A673 (cell line): ENCODE measurements around the gene FAM163B. TPM values are rescaled to one million over a fixed set of nuclear protein-coding genes. Genes with fewer than 3 reads are reported as not detected.

ENCODE experiments used
- BruUV-seq: library from RNA; stranded (reverse); fragments of 400-500 nt; replicated peaks from 2 replicates; lab custom pipeline; 2021; lab: Mats Ljungman, UMichigan
- CTCF ChIA-PET: fragments of 300-600 bp; sonication (Branson Sonifier 250); formaldehyde crosslinking; loops from one replicate; lab custom pipeline; 2022; ENCODE audit warnings: antibody characterized with exemption; lab: Charles Lee
- POLR2A ChIA-PET: fragments of 300-600 bp; sonication (Branson Sonifier 250); formaldehyde crosslinking; loops from one replicate; lab custom pipeline; 2022; ENCODE audit warnings: antibody characterized with exemption; ENCODE audit not compliant: low non-redundant PET; lab: Charles Lee
- DNase-seq: peaks from one replicate; pipeline ENCODE4 v3.0.0-alpha.2; 2015; ENCODE audit warnings: low spot score
- H3K27ac ChIP-seq: fragments of 200-600 bp; sonication (generic); 2 replicates; pipeline ENCODE4 v1.5.1; 2016; ENCODE audit warnings: mixed run types, low read depth, mild to moderate bottlenecking, mixed read lengths, antibody characterized with exemption, low read length; ENCODE audit not compliant: poor library complexity, severe bottlenecking
- H3K27me3 ChIP-seq: fragments of 200-600 bp; sonication (generic); replicated peaks from 2 replicates; pipeline ENCODE4 v1.6.1; 2017; ENCODE audit warnings: mixed run types, low read depth, mild to moderate bottlenecking, mixed read lengths, antibody characterized with exemption, low read length; ENCODE audit not compliant: insufficient read depth, poor library complexity
- H3K36me3 ChIP-seq: fragments of 200-600 bp; sonication (generic); 2 replicates; pipeline ENCODE4 v1.6.1; 2016; ENCODE audit warnings: mixed run types, mild to moderate bottlenecking, mixed read lengths, antibody characterized with exemption, low read length; ENCODE audit not compliant: insufficient read depth, poor library complexity, severe bottlenecking
- H3K4me1 ChIP-seq: fragments of 200-600 bp; sonication (generic); 2 replicates; pipeline ENCODE4 v1.6.1; 2017; ENCODE audit warnings: mixed run types, mild to moderate bottlenecking, mixed read lengths, antibody characterized with exemption, low read length; ENCODE audit not compliant: insufficient read depth, poor library complexity, severe bottlenecking
- H3K4me3 ChIP-seq: fragments of 200-600 bp; sonication (generic); 2 replicates; pipeline ENCODE4 v1.5.1; 2016; ENCODE audit warnings: low read depth, mixed run types, mild to moderate bottlenecking, mixed read lengths, low read length; ENCODE audit not compliant: poor library complexity, severe bottlenecking
- H3K9me3 ChIP-seq: fragments of 200-600 bp; sonication (generic); 2 replicates; pipeline ENCODE4 v1.6.1; 2016; ENCODE audit warnings: mixed run types, low read depth, mild to moderate bottlenecking, mixed read lengths, antibody characterized with exemption, low read length; ENCODE audit not compliant: poor library complexity, severe bottlenecking
- EZH2 ChIP-seq: fragments of 200-600 bp; sonication (generic); IDR thresholded peaks from 2 replicates; pipeline ENCODE4 v1.6.1; 2017; ENCODE audit warnings: borderline replicate concordance, low read depth, mild to moderate bottlenecking, mixed read lengths, antibody characterized with exemption, low read length; ENCODE audit not compliant: poor library complexity, severe bottlenecking
- intact Hi-C: fragments of 100-400 bp; cut with micrococcal nuclease; formaldehyde crosslinking; loops from one replicate; pipeline ENCODE4 v1.10.0; 2022; ENCODE audit not compliant: unreplicated experiment
- total RNA-seq: library from RNA; stranded (reverse); gene quantifications from 2 replicates; pipeline ENCODE4 v1.2.3, GENCODE V29; 2021
- TF ChIP-seq, protein P1 (sequence below): fragments of 300-800, 200-600 bp; sonication (generic); conservative IDR thresholded peaks from 2 replicates; pipeline ENCODE4 v1.5.1; 2017; ENCODE audit warnings: low read depth, mild to moderate bottlenecking, antibody characterized with exemption, low read length, moderate library complexity, mixed read lengths

Gene FAM163B
- total RNA-seq, 1 experiment from 2014 or later, result not detected

DNA sequence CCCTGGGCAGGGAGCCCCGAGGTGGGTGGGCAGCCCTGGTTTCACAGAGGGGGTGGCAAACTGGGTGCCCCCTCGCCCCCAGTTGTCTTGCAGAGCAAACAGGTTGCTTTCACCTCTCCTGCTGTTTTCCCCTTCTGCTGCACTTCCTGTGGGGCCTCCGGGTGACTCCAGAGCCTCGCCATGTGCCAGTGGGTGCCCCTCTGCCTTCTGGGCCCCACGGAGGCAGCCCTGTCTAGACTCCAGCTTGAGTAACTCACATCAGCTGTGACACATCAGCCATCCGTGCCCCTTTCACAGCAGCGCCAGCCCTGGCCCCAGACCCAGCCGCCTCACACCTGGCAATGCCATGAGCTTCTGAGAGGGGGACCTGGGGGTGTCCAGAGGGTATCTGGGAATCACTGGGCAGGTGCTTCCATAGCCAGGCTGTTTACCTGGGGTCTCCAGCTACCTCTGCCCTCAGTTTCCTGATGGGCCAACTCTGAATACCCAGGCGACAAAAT is 37.7 kb downstream of the FAM163B start:
- BruUV-seq, result no TSS peak
- Histone ChIP-seq H3K27ac (no peak overlapping the region), H3K27me3 (no peaks in the 10 kb centered on the region), H3K36me3 (no peaks in the 10 kb centered on the region), H3K4me1 (no peaks in the 10 kb centered on the region), H3K4me3 (no peak overlapping the region), H3K9me3 (no peaks in the 10 kb centered on the region)
- intact Hi-C loops, result no loop called here
- ChIA-PET CTCF (no interaction called here), POLR2A (no interaction called here)
- TF ChIP-seq, protein P1, sequence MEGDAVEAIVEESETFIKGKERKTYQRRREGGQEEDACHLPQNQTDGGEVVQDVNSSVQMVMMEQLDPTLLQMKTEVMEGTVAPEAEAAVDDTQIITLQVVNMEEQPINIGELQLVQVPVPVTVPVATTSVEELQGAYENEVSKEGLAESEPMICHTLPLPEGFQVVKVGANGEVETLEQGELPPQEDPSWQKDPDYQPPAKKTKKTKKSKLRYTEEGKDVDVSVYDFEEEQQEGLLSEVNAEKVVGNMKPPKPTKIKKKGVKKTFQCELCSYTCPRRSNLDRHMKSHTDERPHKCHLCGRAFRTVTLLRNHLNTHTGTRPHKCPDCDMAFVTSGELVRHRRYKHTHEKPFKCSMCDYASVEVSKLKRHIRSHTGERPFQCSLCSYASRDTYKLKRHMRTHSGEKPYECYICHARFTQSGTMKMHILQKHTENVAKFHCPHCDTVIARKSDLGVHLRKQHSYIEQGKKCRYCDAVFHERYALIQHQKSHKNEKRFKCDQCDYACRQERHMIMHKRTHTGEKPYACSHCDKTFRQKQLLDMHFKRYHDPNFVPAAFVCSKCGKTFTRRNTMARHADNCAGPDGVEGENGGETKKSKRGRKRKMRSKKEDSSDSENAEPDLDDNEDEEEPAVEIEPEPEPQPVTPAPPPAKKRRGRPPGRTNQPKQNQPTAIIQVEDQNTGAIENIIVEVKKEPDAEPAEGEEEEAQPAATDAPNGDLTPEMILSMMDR, result no peak
- TF ChIP-seq EZH2, result no peak
- DNase-seq, result no peak

DNA sequence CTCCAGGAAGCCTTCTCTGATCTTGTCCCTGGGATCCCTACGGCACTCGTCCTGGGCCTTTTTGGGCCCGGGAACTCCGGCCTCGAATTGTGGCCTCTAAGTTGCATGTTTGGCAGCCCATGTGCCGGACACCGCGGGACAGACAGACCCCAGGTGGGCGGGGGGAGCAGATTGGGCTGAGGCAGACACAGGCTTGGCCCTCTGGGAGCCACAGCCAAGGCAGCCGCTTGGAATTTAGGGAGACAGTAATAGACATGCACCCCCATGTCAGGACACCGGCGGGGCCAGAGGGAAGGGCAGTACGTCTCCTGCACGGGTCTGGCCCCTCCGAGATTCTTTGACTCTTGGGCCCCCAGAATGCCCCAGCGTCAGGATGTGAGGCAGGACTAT is 38.5 kb downstream of the FAM163B start:
- TF ChIP-seq, protein P1, result no peak
- no peak for TF ChIP-seq EZH2
- no peak for DNase-seq
- no TSS peak for BruUV-seq
- Histone ChIP-seq H3K9me3 (no peaks in the 10 kb centered on the region), H3K4me3 (no peak overlapping the region), H3K36me3 (no peaks in the 10 kb centered on the region), H3K27me3 (no peaks in the 10 kb centered on the region), H3K4me1 (no peaks in the 10 kb centered on the region), H3K27ac (no peak overlapping the region)
- CTCF ChIA-PET, result no interaction called here
- POLR2A ChIA-PET, result no interaction called here
- intact Hi-C loops, result no loop called here

DNA sequence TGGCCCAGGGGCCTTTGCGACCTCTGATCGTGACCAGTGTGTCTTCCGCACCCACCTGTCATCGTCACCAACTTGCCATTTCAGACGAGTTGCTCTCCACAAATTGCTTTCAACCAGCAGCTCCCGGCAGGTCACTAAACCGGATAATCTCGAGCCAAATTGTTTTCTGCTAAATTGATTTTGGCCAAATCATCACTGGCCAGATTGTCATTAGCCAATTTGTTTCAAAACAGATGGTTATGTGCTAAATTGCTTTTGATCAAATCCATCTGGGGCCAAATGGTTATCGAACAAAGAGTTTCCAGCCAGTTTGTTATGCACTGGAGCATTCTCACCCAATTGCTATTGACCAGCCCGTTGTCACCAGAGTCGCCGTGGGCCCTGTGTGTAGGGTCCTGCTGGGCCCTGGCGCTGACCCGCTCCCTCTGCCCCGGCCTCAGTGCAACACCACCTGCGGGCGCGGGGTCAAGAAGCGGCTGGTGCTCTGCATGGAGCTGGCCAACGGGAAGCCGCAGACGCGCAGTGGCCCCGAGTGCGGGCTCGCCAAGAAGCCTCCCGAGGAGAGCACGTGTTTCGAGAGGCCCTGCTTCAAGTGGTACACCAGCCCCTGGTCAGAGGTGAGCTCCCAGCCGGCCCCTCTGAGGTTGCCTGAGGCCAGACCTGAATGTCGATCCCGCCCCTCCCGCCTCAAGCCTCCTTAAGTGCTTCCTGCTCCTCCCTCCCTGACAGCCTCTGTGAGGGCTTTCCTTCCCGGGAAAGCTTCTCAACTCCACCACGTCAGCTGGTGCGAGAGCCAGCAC is 39.1 kb downstream of the FAM163B start:
- CTCF ChIA-PET, result no interaction called here
- H3K36me3 ChIP-seq, result no peaks in the 10 kb centered on the region
- no peaks in the 10 kb centered on the region for H3K4me1 ChIP-seq
- no peak overlapping the region for H3K4me3 ChIP-seq
- TF ChIP-seq, protein P1, result no peak
- no peak for TF ChIP-seq EZH2
- intact Hi-C loops, result no loop called here
- BruUV-seq, result no TSS peak
- H3K27ac ChIP-seq, result no peak overlapping the region
- H3K9me3 ChIP-seq, result no peaks in the 10 kb centered on the region
- H3K27me3 ChIP-seq, result no peaks in the 10 kb centered on the region
- DNase-seq, result no peak
- POLR2A ChIA-PET, result no interaction called here
